Glutamatergic neuron (in vitro differentiated cells): ENCODE data around the gene LRIG2. TPM values are rescaled to one million over a fixed set of nuclear protein-coding genes. Genes with fewer than 3 reads are reported as not detected.
A peak's percentile ranks its signal among the peaks of the same experiment; 100 is the strongest.
"Not testable (repeated sequence)": the region's sequence is repeated elsewhere in the genome, so short reads cannot be mapped to it uniquely, and the experiment has no call there.

Experiments used
- DNase-seq: peaks from one replicate; pipeline ENCODE4 v3.0.0; 2022
- H3K27ac Mint-ChIP-seq: one replicate; pipeline ENCODE4 v1.8.0; 2020; ENCODE audit warnings: mild to moderate bottlenecking, mixed read lengths, inconsistent platforms; ENCODE audit not compliant: unreplicated experiment
- H3K27me3 Mint-ChIP-seq: one replicate; pipeline ENCODE4 v1.8.0; 2020; ENCODE audit warnings: mild to moderate bottlenecking, moderate library complexity, mixed read lengths, inconsistent platforms; ENCODE audit not compliant: unreplicated experiment
- H3K36me3 Mint-ChIP-seq: one replicate; pipeline ENCODE4 v1.8.0; 2020; ENCODE audit warnings: mild to moderate bottlenecking, mixed read lengths, inconsistent platforms; ENCODE audit not compliant: unreplicated experiment
- H3K4me1 Mint-ChIP-seq: one replicate; pipeline ENCODE4 v1.8.0; 2020; ENCODE audit warnings: mild to moderate bottlenecking, low read depth, mixed read lengths, inconsistent platforms; ENCODE audit not compliant: unreplicated experiment
- H3K4me3 Mint-ChIP-seq: one replicate; pipeline ENCODE4 v1.8.0; 2020; ENCODE audit warnings: mild to moderate bottlenecking, mixed read lengths, inconsistent platforms; ENCODE audit not compliant: unreplicated experiment
- H3K9me3 Mint-ChIP-seq: one replicate; pipeline ENCODE4 v1.8.0; 2020; ENCODE audit warnings: mild to moderate bottlenecking, moderate library complexity, mixed read lengths, inconsistent platforms; ENCODE audit not compliant: unreplicated experiment
- CTCF ChIP-seq: fragments of 200-600 bp; sonication (generic); IDR thresholded peaks from one replicate; pipeline ENCODE4 v1.5.0; 2021; ENCODE audit not compliant: partially characterized antibody, unreplicated experiment
- long read RNA-seq: library from polyadenylated mRNA; unstranded; transcript quantifications from one replicate; pipeline ENCODE4 v2.0.0, GENCODE V29; 2020; ENCODE audit not compliant: unreplicated experiment
- total RNA-seq: library from RNA; stranded (reverse); fragmentation: NEBNext Ultra II Directional; extraction: Animal tissue kit (Norgen Biotek cat#: 25700); gene quantifications from one replicate; pipeline ENCODE4 v1.2.1, GENCODE V29; 2021; ENCODE audit not compliant: unreplicated experiment

Gene LRIG2
- 23.4 TPM for total RNA-seq
- long read RNA-seq, full-length matches to known transcripts = 2 of 6 reads
- long read RNA-seq, partial matches to known transcripts = 3 of 6 reads
- long read RNA-seq, other reads (novel, unspliced or antisense) = 1 of 6 reads

DNA sequence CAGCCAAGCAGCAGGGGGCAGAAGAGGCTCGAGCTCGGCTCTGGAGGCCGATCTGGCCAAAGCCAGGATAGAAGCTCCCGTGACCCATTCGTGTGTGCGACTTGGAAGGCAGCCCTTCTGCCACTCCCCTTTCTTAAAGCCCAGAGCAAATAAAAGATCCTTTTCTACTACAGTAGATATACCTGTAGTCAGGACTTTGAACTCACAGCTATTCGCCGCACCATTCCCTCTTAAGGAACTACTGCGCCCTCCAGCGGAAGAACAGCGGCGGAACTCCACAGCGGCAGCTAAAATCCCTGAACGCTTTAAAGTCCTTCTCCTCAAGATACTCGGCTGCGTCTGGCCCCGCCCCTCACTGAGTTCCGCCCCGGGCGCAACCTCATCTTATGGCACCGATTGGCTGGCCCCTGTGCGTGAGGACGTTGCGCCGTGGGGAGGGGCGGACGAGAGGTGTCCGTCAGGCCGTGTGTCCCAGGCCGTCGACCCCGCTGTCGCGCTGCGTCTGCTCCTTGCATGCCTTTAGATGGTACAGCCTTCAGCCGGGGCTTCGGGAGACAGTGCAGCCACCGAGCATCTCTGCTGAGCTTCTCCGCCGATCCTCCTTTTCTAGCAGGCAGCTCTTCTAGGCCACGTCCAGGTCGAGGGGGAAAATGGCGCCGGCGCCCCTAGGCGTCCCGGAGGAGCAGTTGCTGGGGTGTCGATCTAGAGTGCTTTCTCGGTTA lies at the start of gene LRIG2:
LRIG2 (plus strand) TSS at position 442 of the 722 bp plus-strand sequence; CDS start at position 651, 209 bp downstream.
- H3K36me3 Mint-ChIP-seq = peaks cover 6% of the 10 kb centered on the region
- peak within 1 kb of the TSS; percentile 99 for H3K27ac Mint-ChIP-seq
- peaks cover 18% of the 10 kb centered on the region for H3K9me3 Mint-ChIP-seq
- DNase-seq = peak; percentile 99
- H3K27me3 Mint-ChIP-seq = peaks cover 12% of the 10 kb centered on the region
- peak within 1 kb of the TSS; percentile 100 for H3K4me3 Mint-ChIP-seq
- H3K4me1 Mint-ChIP-seq = peaks cover 5% of the 10 kb centered on the region
- peak; percentile 85 for TF ChIP-seq CTCF

- H3K36me3 Mint-ChIP-seq, H3K27me3 Mint-ChIP-seq, H3K27ac Mint-ChIP-seq, H3K4me1 Mint-ChIP-seq, DNase-seq, H3K4me3 Mint-ChIP-seq, H3K9me3 Mint-ChIP-seq: not testable (repeated sequence)
Measured at GRCh38 chr1:113023316-113023715, 49.7 kb upstream of the LRIG2 start.

DNA sequence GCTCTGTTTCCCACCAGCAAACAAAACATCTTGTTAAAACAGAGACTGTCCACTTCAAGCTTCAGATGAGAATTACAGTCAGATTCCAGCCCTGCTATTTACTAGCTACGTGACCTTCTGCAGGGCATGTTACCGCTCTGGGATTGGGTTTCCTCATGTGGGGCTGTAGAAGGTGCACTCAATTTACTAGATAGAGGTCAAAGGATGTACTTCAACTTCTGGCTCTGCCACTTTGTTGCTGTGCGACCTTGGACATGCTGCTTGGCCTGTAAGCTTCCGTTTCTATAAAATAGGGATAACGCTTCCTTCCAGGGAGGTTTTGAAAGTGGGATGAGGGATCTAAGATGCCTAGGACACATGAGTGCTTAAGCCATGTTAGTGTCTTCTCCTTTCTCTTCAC lies 46.0 kb upstream of the LRIG2 start:
- Mint-ChIP-seq H3K27me3 (no peaks in the 10 kb centered on the region), H3K4me3 (no peak overlapping the region), H3K9me3 (no peaks in the 10 kb centered on the region), H3K4me1 (no peaks in the 10 kb centered on the region), H3K36me3 (no peaks in the 10 kb centered on the region), H3K27ac (no peak overlapping the region)
- TF ChIP-seq CTCF = no peak
- DNase-seq = no peak

- TF ChIP-seq CTCF = no peak
- Mint-ChIP-seq H3K4me3 (no peak overlapping the region), H3K36me3 (no peaks in the 10 kb centered on the region), H3K4me1 (no peaks in the 10 kb centered on the region), H3K9me3 (no peaks in the 10 kb centered on the region), H3K27ac (no peak overlapping the region), H3K27me3 (no peaks in the 10 kb centered on the region)
- no peak for DNase-seq
Measured at GRCh38 chr1:113027449-113027848, 45.5 kb upstream of the LRIG2 start.

DNA sequence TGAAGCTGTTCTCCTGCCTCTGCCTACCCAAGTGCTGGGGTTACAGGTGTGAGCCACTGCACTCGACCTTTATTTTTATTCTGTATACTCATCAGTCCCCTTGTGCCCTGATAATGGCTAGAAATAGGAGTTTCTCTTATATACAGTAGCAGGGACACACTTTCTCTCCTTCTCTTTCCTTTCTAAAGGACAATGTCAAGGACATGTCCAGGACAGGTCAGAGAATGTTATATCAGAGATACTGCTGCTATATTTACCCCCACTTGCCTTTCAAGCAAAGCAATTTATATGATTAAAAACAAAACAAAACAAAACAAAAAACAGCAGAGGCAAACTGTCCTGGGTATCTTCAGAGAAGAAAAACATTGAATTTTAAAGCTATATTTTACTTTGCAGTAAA lies 43.2 kb upstream of the LRIG2 start:
- Mint-ChIP-seq H3K27me3 (no peaks in the 10 kb centered on the region), H3K4me3 (no peak overlapping the region), H3K9me3 (peaks cover 2% of the 10 kb centered on the region), H3K36me3 (no peaks in the 10 kb centered on the region), H3K27ac (no peak overlapping the region), H3K4me1 (no peaks in the 10 kb centered on the region)
- DNase-seq = no peak
- no peak for TF ChIP-seq CTCF
